Osteoblast (primary cell): ENCODE measurements around the gene CTCFL. TPM values are rescaled to one million over a fixed set of nuclear protein-coding genes. Genes with fewer than 3 reads are reported as not detected.

Experiments
- DNase-seq: peaks from one replicate; pipeline ENCODE4 v3.0.0; 2011; ENCODE audit warnings: low spot score, mixed read lengths; ENCODE audit not compliant: insufficient read length; ENCODE audit errors: missing footprints
- H2AFZ ChIP-seq: 2 replicates; pipeline ENCODE4 v1.6.0; 2011; ENCODE audit warnings: mild to moderate bottlenecking, low read length
- H3K27ac ChIP-seq: 2 replicates; pipeline ENCODE4 v1.5.1; 2011; ENCODE audit warnings: mild to moderate bottlenecking, low read depth, low read length, moderate library complexity
- H3K27me3 ChIP-seq: 2 replicates; pipeline ENCODE4 v1.6.0; 2012; ENCODE audit warnings: mild to moderate bottlenecking, control low read depth, inconsistent platforms, low read length, moderate library complexity; ENCODE audit not compliant: insufficient read depth
- H3K36me3 ChIP-seq: 2 replicates; pipeline ENCODE4 v1.5.1; 2011; ENCODE audit warnings: mild to moderate bottlenecking, low read length, control low read depth, moderate library complexity; ENCODE audit not compliant: insufficient read depth
- H3K4me1 ChIP-seq: 2 replicates; pipeline ENCODE4 v1.5.1; 2011; ENCODE audit warnings: mild to moderate bottlenecking, low read length, control low read depth, moderate library complexity; ENCODE audit not compliant: insufficient read depth
- H3K4me2 ChIP-seq: 2 replicates; pipeline ENCODE4 v1.6.0; 2011; ENCODE audit warnings: mild to moderate bottlenecking, low read length; ENCODE audit not compliant: insufficient read depth
- H3K4me3 ChIP-seq: fragments of 200-600 bp; sonication (generic); 3 replicates; pipeline ENCODE4 v1.5.1; 2012; ENCODE audit warnings: mild to moderate bottlenecking, low read length, inconsistent platforms; ENCODE audit not compliant: insufficient read depth
- H3K79me2 ChIP-seq: 2 replicates; pipeline ENCODE4 v1.6.0; 2012; ENCODE audit warnings: mild to moderate bottlenecking, low read length, control low read depth, inconsistent platforms; ENCODE audit not compliant: insufficient read depth
- H3K9me3 ChIP-seq: 2 replicates; pipeline ENCODE4 v1.5.1; 2011; ENCODE audit warnings: low read depth, low read length, control low read depth
- H4K20me1 ChIP-seq: 2 replicates; pipeline ENCODE4 v1.6.0; 2012; ENCODE audit warnings: mild to moderate bottlenecking, low read length, control low read depth; ENCODE audit not compliant: insufficient read depth
- total RNA-seq: library from RNA; depleted of rRNA; stranded (reverse); fragments of >200 nt; gene quantifications from 2 replicates; pipeline ENCODE4 v1.2.3, GENCODE V29; 2012
- TF ChIP-seq, protein P1 (sequence below): IDR thresholded peaks from 2 replicates; pipeline ENCODE4 v1.5.1; 2011; ENCODE audit warnings: mild to moderate bottlenecking, low read depth, low read length, moderate library complexity; ENCODE audit errors: extremely low read depth

Gene CTCFL
- total RNA-seq, 1 donor: not detected

DNA sequence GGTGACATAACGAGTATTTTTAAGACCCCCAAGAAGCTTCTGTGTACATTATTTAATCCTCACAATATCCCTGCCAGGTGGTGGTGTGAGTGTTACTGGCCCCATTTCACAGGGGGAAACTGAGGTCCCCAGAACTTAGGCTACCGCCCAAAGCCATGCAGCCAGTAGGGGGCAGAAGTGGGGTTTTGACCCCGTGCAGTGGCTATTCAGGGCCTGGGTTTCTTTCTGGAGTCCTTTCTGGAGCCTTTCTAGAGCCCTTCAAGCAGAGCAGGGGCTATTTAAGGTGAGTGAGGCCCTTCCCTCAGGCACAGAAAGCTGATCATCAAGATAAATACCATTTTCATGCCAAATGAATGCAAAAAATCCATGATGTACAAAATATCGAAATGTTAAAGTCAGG lies 59.0 kb downstream of the CTCFL start:
- H3K27ac ChIP-seq: no peak overlapping the region
- H3K9me3 ChIP-seq: no peaks in the 10 kb centered on the region
- H2AFZ ChIP-seq: no peak overlapping the region
- H3K4me3 ChIP-seq: no peak overlapping the region
- H4K20me1 ChIP-seq: no peaks in the 10 kb centered on the region
- DNase-seq: peak; percentile 26
- no peaks in the 10 kb centered on the region for H3K4me1 ChIP-seq
- no peak overlapping the region for H3K4me2 ChIP-seq
- H3K79me2 ChIP-seq: no peaks in the 10 kb centered on the region
- TF ChIP-seq, protein P1, sequence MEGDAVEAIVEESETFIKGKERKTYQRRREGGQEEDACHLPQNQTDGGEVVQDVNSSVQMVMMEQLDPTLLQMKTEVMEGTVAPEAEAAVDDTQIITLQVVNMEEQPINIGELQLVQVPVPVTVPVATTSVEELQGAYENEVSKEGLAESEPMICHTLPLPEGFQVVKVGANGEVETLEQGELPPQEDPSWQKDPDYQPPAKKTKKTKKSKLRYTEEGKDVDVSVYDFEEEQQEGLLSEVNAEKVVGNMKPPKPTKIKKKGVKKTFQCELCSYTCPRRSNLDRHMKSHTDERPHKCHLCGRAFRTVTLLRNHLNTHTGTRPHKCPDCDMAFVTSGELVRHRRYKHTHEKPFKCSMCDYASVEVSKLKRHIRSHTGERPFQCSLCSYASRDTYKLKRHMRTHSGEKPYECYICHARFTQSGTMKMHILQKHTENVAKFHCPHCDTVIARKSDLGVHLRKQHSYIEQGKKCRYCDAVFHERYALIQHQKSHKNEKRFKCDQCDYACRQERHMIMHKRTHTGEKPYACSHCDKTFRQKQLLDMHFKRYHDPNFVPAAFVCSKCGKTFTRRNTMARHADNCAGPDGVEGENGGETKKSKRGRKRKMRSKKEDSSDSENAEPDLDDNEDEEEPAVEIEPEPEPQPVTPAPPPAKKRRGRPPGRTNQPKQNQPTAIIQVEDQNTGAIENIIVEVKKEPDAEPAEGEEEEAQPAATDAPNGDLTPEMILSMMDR: peak; percentile 7
- peaks cover 16% of the 10 kb centered on the region for H3K27me3 ChIP-seq
- no peaks in the 10 kb centered on the region for H3K36me3 ChIP-seq

DNA sequence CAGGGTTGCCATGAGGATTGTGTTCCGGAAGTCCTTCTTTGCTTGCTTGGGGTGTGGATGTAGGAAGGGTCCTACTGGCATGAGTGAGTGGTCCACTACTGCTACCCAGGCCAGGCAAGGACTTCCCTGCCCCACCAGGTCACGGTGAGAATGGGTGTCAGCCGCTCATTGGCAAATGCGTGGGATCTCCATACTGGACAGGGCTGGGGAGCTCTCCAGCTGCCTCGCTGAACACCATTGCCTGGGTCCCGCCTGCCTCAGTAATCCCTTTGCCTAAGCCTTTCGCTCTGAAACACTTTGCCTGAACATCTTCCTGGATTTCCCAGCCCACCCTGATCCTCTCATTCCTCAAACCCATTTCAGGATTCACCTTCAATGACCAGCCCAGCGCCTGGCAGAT lies 59.5 kb downstream of the CTCFL start:
- no peak overlapping the region for H3K27ac ChIP-seq
- peaks cover 14% of the 10 kb centered on the region for H3K27me3 ChIP-seq
- H3K79me2 ChIP-seq: no peaks in the 10 kb centered on the region
- DNase-seq: peak; percentile 49
- TF ChIP-seq, protein P1: no peak
- no peak overlapping the region for H2AFZ ChIP-seq
- H4K20me1 ChIP-seq: no peaks in the 10 kb centered on the region
- H3K36me3 ChIP-seq: no peaks in the 10 kb centered on the region
- H3K4me3 ChIP-seq: no peak overlapping the region
- no peaks in the 10 kb centered on the region for H3K9me3 ChIP-seq
- no peak overlapping the region for H3K4me2 ChIP-seq
- H3K4me1 ChIP-seq: no peaks in the 10 kb centered on the region

DNA sequence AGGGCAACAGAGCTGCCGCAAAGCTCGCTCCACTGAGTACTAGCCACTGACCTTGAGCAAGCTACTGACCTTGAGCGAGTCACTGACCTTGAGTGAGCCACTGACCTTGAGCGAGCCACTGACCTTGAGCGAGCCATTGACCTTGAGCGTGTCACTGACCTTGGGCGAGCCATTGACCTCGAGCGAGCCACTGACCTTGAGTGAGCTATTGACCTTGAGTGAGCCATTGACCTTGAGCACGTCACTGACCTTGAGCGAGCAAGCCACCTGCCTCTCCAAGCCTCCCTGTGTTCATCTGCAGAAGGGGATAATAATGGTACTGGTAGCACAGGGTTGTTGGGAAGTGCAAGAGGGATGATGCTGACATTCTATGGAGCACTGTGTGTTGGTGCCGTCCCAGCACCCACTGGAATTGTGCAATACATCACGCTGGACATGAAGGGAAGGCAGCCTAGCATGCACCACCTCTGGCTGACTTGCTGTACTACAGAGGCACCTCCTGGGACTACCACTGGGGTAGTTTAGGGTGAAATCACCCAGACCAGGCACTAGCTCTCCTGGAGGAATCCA lies 60.2 kb downstream of the CTCFL start:
- H3K79me2 ChIP-seq: no peaks in the 10 kb centered on the region
- peak; percentile 83 for DNase-seq

DNA sequence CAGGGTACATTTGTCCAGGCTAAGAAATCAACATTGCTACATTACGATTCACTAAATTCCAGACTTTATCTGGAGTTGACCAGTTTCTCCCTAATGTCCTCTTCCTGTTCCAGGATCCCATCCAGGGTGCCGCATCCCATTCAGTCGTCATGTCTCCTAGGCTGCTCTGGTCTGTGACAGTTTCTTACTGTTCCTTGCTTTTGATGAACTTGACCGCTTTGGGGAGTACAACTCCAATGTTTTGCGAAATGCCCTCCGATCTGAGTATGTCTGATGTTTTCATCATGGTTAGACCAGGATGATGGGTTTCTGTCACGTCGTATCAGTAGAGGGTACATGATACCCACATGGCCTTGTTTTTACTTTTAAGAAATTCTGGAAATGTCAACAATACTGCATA lies 62.2 kb downstream of the CTCFL start:
- H3K4me1 ChIP-seq: no peaks in the 10 kb centered on the region
- H3K79me2 ChIP-seq: no peaks in the 10 kb centered on the region
- H3K27ac ChIP-seq: no peak overlapping the region
- no peaks in the 10 kb centered on the region for H3K27me3 ChIP-seq
- H4K20me1 ChIP-seq: no peaks in the 10 kb centered on the region
- H3K4me2 ChIP-seq: no peak overlapping the region
- peak; percentile 71 for DNase-seq
- H2AFZ ChIP-seq: no peak overlapping the region
- no peaks in the 10 kb centered on the region for H3K36me3 ChIP-seq
- no peaks in the 10 kb centered on the region for H3K9me3 ChIP-seq
- no peak overlapping the region for H3K4me3 ChIP-seq
- TF ChIP-seq, protein P1: no peak

More for the DNA sequence above, 60.2 kb downstream of the CTCFL start:
- Histone ChIP-seq H4K20me1 (no peaks in the 10 kb centered on the region), H2AFZ (no peak overlapping the region), H3K9me3 (no peaks in the 10 kb centered on the region), H3K4me1 (no peaks in the 10 kb centered on the region), H3K27ac (no peak overlapping the region), H3K4me3 (no peak overlapping the region), H3K4me2 (no peak overlapping the region), H3K36me3 (no peaks in the 10 kb centered on the region), H3K27me3 (peaks cover 13% of the 10 kb centered on the region)
- TF ChIP-seq, protein P1: peak; percentile 21
